GM19324 (cell line): Measurements from ENCODE around the gene ACADS.

Experiments
- ATAC-seq: cut with Tn5 transposase; IDR thresholded peaks from one replicate; pipeline ENCODE4 v1.9.1; 2021; ENCODE audit warnings: mild to moderate bottlenecking, moderate library complexity; ENCODE audit not compliant: unreplicated experiment, low FRiP score

The ACADS gene

DNA sequence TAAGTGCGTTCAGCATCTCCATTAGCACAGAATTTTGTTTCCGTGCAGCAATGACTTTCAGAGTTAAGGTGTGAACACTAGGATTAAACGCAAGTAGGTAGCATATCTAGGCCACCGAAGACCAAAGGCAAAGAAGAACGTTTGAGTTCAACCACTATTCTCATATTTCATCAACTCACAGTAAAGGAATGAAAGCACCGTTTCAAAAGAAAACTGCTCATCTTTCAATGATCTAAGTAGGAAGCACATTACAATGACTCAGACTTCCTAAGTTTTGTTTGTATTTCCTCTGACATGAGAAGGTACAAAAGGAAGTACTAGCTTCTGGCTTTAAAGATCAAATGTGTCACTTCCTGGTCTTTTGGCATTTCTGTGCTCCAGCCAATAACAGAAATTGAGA lies 57.6 kb downstream of the ACADS start:
- ATAC-seq = no peak

GRCh38 chr12:120784804-120785203 lies 59.2 kb downstream of the ACADS start:
- no peak for ATAC-seq

DNA sequence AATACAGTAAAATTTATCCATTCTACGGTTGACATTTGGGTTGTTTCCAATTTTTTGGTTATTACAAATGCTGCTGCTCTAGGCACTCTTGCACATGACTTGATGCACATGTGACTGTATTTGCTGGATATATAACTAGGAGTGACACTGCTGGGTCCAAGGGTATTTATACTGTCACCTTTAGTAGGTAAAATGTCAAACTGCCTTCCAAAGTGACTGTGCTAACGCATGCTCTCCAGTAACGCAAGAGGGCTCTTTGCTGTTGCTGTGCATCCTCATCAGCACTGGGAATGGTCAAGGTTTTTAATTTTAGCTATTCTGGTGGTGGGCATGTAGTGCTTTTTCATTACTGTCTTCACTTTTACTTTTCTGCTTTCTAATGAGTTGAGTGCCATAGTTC lies 62.3 kb downstream of the ACADS start:
- ATAC-seq = no peak
